ENCODE results near the gene HMGA1. TPM values are rescaled to one million over a fixed set of nuclear protein-coding genes. Genes with fewer than 3 reads are reported as not detected.

HMGA1 gene, protein sequence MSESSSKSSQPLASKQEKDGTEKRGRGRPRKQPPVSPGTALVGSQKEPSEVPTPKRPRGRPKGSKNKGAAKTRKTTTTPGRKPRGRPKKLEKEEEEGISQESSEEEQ
- total RNA-seq, result 100 to 1,000 TPM in 4 of 8 experiments, 10 to 100 TPM in 4; 62.9 to 254 (median 104) TPM

DNA sequence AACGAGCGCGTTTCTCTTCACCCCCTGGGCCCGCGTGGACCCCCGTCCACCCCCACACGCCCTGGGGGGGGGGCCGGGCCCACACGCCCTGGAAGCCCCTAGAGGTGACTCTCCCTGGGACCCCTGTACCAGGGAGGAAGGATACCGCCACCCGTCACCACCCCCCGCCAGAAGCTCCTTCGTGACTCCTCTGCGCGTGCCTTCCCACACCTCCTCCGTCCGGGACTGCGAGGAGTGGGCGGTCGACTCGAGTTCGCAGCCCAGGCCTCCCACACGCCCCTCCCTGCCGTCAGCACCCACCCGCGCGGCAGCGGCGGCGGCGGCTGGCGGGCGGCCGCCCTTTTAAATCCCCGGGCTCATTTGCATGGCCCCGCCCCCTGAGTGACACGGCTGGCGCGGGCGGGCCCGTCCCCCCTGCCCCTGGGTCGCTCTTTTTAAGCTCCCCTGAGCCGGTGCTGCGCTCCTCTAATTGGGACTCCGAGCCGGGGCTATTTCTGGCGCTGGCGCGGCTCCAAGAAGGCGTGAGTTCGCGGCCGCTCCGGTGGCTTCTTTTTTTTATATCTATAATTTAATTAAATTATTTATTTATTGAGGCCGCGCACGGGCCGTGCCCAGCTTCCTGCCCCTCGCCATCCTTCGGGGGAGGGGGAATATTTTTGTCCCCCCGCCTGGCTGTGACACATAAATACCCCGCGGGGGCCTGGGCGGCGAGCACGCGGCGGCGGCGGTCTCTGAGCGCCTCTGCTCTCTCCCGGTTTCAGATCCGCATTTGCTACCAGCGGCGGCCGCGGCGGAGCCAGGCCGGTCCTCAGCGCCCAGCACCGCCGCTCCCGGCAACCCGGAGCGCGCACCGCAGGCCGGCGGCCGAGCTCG, at the start of gene HMGA1:
Gene HMGA1 (plus strand): TSS at position 431 of the 873 bp plus-strand sequence. CDS start 3,908 bp downstream, outside the sequence.
- peak within 1 kb of the TSS; percentile 81 to 84 for H3K27ac ChIP-seq
- peak; percentile 61 to 90 (median 68) for ATAC-seq (replicated peaks in 6 of 8)
- 0% methylated on average over 1 to 16 of the region's 91 CpGs; no CpG with 5 or more reads in 5 of the 10 experiments for WGBS, 10 experiments
- in situ Hi-C loops (cut with MboI; ENCODE audit: low pct_unique_long_range_greater_than_20kb in 2 of 9, low sequenced_read_pairs in 9 of 9, unreplicated experiment in 9 of 9), result loop anchor here in 1 of 9 experiments (25.0 kb wide), 1 partner anchor 176 kb away; no protein-coding TSS in a partner anchor
- peak within 1 kb of the TSS; percentile 46 to 94 (median 70) for H3K4me3 ChIP-seq
- peaks cover 17 to 26% of the 10 kb centered on the region in 2 donors for H3K4me1 ChIP-seq (replicated peaks in 1 of 2)

DNA sequence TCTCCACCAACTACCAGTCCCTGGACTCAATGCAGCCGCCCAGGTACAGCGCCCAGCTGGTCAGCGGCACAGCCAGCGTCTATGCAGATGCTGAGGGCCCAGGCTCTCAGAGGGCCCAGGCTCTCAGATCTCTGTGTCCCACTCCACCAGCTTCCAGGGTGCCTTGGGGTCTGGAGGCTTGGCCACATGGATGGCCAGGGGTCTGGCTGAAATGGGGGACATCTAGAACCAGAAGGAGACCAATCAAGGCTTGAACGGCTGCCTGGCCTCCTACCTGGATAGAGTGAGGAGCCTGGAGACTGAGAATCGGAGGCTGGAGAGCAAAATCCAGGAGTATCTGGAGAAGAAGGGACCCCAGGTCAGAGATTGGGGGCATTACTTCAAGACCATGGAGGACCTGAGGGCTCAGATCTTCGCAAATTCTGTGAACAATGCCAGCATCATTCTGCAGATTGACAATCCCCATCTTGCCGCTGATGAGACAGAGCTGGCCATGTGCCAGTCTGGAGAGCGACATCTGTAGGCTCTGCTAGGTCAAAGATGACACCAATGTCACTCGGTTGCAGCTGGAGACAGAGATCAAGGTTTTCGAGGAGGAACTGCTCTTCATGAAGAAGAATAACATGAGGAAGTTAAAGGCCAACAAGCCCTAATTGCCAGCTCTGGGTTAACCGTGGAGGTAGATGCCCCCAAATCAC, 46.7 kb upstream of the HMGA1 start:
- no peak overlapping the region for H3K4me3 ChIP-seq
- in situ Hi-C loops (cut with MboI; ENCODE audit: low pct_unique_long_range_greater_than_20kb in 2 of 9, low sequenced_read_pairs in 9 of 9, unreplicated experiment in 9 of 9), result loop anchor here in 4 of 9 experiments (25.0 kb wide), 1 partner anchor 422 kb away; no protein-coding TSS in a partner anchor
- no peak overlapping the region for H3K27ac ChIP-seq
- no peaks in the 10 kb centered on the region for H3K4me1 ChIP-seq (replicated peaks in 1 of 2)
- no peak for ATAC-seq (replicated peaks in 6 of 8)
- WGBS, 10 experiments, result 50 to 96% (median 79%) methylated on average over 2 to 8 of the region's 12 CpGs; no CpG with 5 or more reads in 5 of the 10 experiments

DNA sequence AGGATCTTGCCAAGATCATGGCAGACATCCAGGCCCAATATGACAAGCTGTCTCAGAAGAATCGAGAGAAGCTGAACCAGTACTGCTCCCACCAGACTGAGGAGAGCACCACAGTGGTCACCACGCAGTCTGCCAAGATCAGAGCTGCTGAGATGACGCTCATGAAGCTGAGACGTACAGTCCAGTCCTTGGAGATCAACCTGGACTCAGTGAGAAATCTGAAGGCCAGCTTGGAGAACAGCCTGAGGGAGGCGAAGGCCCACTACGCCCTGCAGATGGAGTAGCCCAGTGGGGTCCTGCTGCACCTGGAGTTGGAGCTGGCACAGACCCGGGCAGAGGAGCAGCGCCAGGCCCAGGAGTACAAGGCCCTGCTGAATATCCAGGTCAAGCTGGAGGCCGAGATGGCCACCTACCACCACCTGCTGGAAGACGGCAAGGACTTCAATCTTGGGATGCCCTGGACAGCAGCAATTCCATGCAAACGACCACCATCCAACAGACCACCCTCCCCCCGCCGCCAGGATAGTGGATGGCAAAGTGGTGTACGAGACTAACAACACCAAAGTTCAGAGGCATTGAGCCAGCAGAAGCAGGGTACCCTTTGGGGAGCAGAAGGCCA, 46.1 kb upstream of the HMGA1 start:
- in situ Hi-C loops (cut with MboI; ENCODE audit: low pct_unique_long_range_greater_than_20kb in 2 of 9, low sequenced_read_pairs in 9 of 9, unreplicated experiment in 9 of 9), result loop anchor here in 4 of 9 experiments (25.0 kb wide), 1 partner anchor 422 kb away; no protein-coding TSS in a partner anchor
- WGBS, 10 experiments, result 21 to 96% (median 77%) methylated on average over 2 to 7 of the region's 14 CpGs
- Histone ChIP-seq H3K4me3 (no peak overlapping the region), H3K27ac (no peak overlapping the region), H3K4me1 (replicated peaks in 1 of 2) (no peaks in the 10 kb centered on the region)
- ATAC-seq (replicated peaks in 6 of 8), result no peak

- in situ Hi-C loops (cut with MboI; ENCODE audit: low pct_unique_long_range_greater_than_20kb in 2 of 9, low sequenced_read_pairs in 9 of 9, unreplicated experiment in 9 of 9), result loop anchor here in 4 of 9 experiments (25.0 kb wide), 1 partner anchor 418 kb away; no protein-coding TSS in a partner anchor
- ATAC-seq (replicated peaks in 6 of 8), result no peak
These were observed 41.9 kb upstream of the HMGA1 start for GRCh38 chr6:34194772-34195171.

DNA sequence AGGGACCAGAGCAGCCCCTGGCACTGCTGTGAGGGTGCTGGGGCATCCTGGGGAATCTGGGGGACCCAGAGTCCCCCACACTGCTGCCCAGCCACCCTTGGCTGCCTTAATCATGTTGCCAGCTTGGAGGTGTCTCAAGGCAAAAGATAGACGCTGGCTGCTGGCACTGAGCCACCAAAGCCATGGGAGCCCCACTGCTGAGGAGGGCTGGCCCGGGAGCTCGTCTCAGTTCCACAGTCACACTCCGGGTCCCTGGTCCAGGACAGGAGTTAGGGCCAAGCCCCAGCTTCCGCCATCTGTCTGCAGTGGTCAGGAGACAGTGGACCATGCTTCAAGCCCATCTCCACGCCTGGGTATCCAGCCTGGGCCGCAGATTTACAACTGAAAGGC, 41.0 kb upstream of the HMGA1 start:
- Histone ChIP-seq H3K27ac (no peak overlapping the region), H3K4me3 (no peak overlapping the region), H3K4me1 (replicated peaks in 1 of 2) (no peaks in the 10 kb centered on the region)
- peak in 2 of 8 experiments; percentile 9 to 24 for ATAC-seq (replicated peaks in 6 of 8)
- in situ Hi-C loops (cut with MboI; ENCODE audit: low pct_unique_long_range_greater_than_20kb in 2 of 9, low sequenced_read_pairs in 9 of 9, unreplicated experiment in 9 of 9), result loop anchor here in 4 of 9 experiments (25.0 kb wide), 1 partner anchor 417 kb away; no protein-coding TSS in a partner anchor
- 17 to 83% methylated on average over 1 of the region's 7 CpGs; no CpG with 5 or more reads in 8 of the 10 experiments for WGBS, 10 experiments

More at GRCh38 chr6:34194772-34195171, 41.9 kb upstream of the HMGA1 start:
- WGBS, 10 experiments, result 66 to 100% (median 81%) methylated on average over 2 of the region's 3 CpGs; no CpG with 5 or more reads in 5 of the 10 experiments
- Histone ChIP-seq H3K4me1 (replicated peaks in 1 of 2) (no peaks in the 10 kb centered on the region), H3K4me3 (no peak overlapping the region), H3K27ac (no peak overlapping the region)

- in situ Hi-C loops (cut with MboI; ENCODE audit: low pct_unique_long_range_greater_than_20kb in 2 of 9, low sequenced_read_pairs in 9 of 9, unreplicated experiment in 9 of 9), result loop anchor here in 4 of 9 experiments (25.0 kb wide), 1 partner anchor 416 kb away; no protein-coding TSS in a partner anchor
- ATAC-seq (replicated peaks in 6 of 8), result peak; percentile 94 to 99 (median 98)
- Histone ChIP-seq H3K4me1 (replicated peaks in 1 of 2) (no peaks in the 10 kb centered on the region), H3K27ac (no peak overlapping the region), H3K4me3 (peak overlapping the region in 2 of 5 donors; percentile 9 to 11)
- 30 to 40% (median 38%) methylated on average over 2 to 40 of the region's 54 CpGs; no CpG with 5 or more reads in 7 of the 10 experiments for WGBS, 10 experiments
These were observed 40.4 kb upstream of the HMGA1 start for GRCh38 chr6:34196116-34196832.

GRCh38 chr6:34196833-34197195, 39.9 kb upstream of the HMGA1 start:
- ATAC-seq (replicated peaks in 6 of 8), result no peak
- WGBS, 10 experiments, result 71% methylated on average over 2 of the region's 10 CpGs; no CpG with 5 or more reads in 9 of the 10 experiments
- Histone ChIP-seq H3K27ac (no peak overlapping the region), H3K4me3 (no peak overlapping the region), H3K4me1 (replicated peaks in 1 of 2) (no peaks in the 10 kb centered on the region)
- in situ Hi-C loops (cut with MboI; ENCODE audit: low pct_unique_long_range_greater_than_20kb in 2 of 9, low sequenced_read_pairs in 9 of 9, unreplicated experiment in 9 of 9), result loop anchor here in 4 of 9 experiments (25.0 kb wide), 1 partner anchor 415 kb away; no protein-coding TSS in a partner anchor

DNA sequence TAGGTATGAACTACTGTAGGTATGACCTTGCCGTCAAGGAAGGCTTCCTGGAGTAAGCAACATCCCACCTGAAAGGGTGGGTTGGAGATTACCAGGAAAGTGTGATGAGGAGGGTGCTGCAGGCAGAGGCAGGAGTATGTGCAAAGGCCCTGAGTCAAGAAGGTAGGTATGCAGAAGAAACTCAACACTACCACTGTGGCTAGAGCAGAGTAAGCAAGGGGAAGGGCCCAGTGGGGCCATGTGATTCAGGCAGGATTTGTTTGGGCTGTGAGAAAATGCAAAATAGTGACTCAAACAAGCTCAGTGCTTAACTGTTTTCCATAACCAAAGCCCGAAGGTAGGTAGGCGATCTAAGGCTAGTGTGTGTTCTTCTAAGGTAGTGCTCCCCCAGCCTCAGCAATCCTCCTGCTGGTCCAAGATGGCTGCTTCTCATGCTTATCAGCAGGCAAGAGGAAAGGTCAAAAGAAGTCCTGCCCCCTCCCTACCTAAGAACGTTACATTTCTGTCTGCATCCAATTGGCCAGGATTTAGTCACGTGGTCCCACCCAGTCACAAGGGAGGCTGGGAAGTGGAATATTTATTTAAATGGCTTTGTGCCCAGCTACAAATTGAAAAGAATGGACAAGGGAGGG, 36.2 kb upstream of the HMGA1 start:
- 39 to 95% (median 86%) methylated on average over 1 to 5 of the region's 5 CpGs; no CpG with 5 or more reads in 1 of the 10 experiments for WGBS, 10 experiments
- peak in 2 of 8 experiments; percentile 38 to 49 for ATAC-seq (replicated peaks in 6 of 8)
- in situ Hi-C loops (cut with MboI; ENCODE audit: low pct_unique_long_range_greater_than_20kb in 2 of 9, low sequenced_read_pairs in 9 of 9, unreplicated experiment in 9 of 9), result no loop called here
- Histone ChIP-seq H3K4me3 (no peak overlapping the region), H3K4me1 (replicated peaks in 1 of 2) (no peaks in the 10 kb centered on the region), H3K27ac (no peak overlapping the region)

- 25 to 100% (median 96%) methylated on average over 1 to 3 of the region's 4 CpGs; no CpG with 5 or more reads in 2 of the 10 experiments for WGBS, 10 experiments
- ATAC-seq (replicated peaks in 6 of 8), result peak in 4 of 8 experiments; percentile 26 to 76 (median 52)
- in situ Hi-C loops (cut with MboI; ENCODE audit: low pct_unique_long_range_greater_than_20kb in 2 of 9, low sequenced_read_pairs in 9 of 9, unreplicated experiment in 9 of 9), result no loop called here
These were observed 35.1 kb upstream of the HMGA1 start for GRCh38 chr6:34201455-34202107.

DNA sequence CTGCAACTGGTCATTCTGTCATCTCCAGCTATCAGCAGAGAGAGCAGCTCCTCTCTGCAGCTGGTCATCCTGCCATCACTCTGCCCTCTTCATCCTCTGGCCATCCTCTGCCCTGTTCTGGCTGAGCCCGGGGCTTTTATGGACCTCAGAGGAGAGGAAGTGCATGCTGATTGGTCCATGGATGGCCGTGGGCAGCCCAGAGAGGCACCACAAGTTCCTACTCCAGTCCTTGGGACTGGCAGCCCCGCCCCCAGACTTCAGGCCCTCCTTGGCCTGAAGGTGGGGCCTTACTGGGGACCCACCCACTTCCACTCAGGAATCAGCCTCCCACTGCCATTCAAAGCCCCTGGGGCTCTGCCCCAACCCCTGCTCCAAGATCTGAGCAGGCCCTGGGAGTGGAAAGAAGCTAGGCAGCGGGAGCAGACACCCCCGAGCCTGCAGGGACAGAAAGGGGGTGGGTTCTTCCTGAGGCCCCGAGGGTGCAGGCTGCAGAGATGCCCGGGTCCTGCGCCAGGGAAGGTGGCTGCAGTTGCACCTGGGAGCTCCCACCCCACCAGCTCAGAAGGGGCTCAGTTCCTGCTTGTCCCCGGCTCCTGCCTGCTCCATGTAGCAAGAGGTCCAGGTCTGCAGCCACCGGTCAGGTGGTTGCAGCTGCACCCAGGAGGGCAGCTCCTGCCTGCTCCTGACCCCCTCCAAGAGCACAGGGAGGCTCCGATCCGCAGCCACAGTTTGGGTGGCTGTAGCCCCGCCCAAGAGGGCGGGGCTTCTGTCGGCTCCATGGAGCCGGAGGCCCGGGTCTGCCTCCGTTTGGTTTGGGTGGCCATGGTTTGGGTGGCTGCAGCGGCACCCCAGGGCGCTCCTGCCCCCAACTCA, 34.1 kb upstream of the HMGA1 start:
- ATAC-seq (replicated peaks in 6 of 8), result peak in 6 of 8 experiments; percentile 25 to 84 (median 54)
- Histone ChIP-seq H3K27ac (no peak overlapping the region), H3K4me3 (no peak overlapping the region), H3K4me1 (replicated peaks in 1 of 2) (no peaks in the 10 kb centered on the region)
- in situ Hi-C loops (cut with MboI; ENCODE audit: low pct_unique_long_range_greater_than_20kb in 2 of 9, low sequenced_read_pairs in 9 of 9, unreplicated experiment in 9 of 9), result no loop called here
- 20 to 79% (median 61%) methylated on average over 1 to 7 of the region's 20 CpGs; no CpG with 5 or more reads in 2 of the 10 experiments for WGBS, 10 experiments

More at GRCh38 chr6:34201455-34202107, 35.1 kb upstream of the HMGA1 start:
- Histone ChIP-seq H3K4me1 (replicated peaks in 1 of 2) (no peaks in the 10 kb centered on the region), H3K27ac (no peak overlapping the region), H3K4me3 (no peak overlapping the region)

All from motor neuron (in vitro differentiated cells).